Stimulated activated CD8-positive, alpha-beta memory T cell treated with anti-CD3 and anti-CD28 coated beads, Interleukin-7, amount 100 ng/mL, for 24 hours (primary cell): ENCODE results near the gene PFKFB2.

Source experiments
- DNase-seq: peaks from one replicate; pipeline ENCODE4 v3.0.0-alpha.2; 2020; ENCODE audit warnings: low read depth

Gene PFKFB2

GRCh38 chr1:207021876-207022596, 31.0 kb upstream of the PFKFB2 start:
- no peak for DNase-seq

- no peak for DNase-seq
Observed at GRCh38 chr1:207022996-207023679, 29.9 kb upstream of the PFKFB2 start.

- DNase-seq, result no peak
Observed at GRCh38 chr1:207024202-207025145, 28.6 kb upstream of the PFKFB2 start.

GRCh38 chr1:207025146-207025880, 27.8 kb upstream of the PFKFB2 start:
- DNase-seq, result no peak

GRCh38 chr1:207026104-207026534, 27.0 kb upstream of the PFKFB2 start:
- no peak for DNase-seq

GRCh38 chr1:207027206-207027777, 25.8 kb upstream of the PFKFB2 start:
- DNase-seq, result no peak

- no peak for DNase-seq
Observed at GRCh38 chr1:207027921-207028320, 25.2 kb upstream of the PFKFB2 start.

GRCh38 chr1:207028884-207029650, 24.0 kb upstream of the PFKFB2 start:
- no peak for DNase-seq

- DNase-seq, result no peak
Observed at GRCh38 chr1:207029701-207030521, 23.2 kb upstream of the PFKFB2 start.

- no peak for DNase-seq
Observed at GRCh38 chr1:207030522-207031009, 22.5 kb upstream of the PFKFB2 start.

GRCh38 chr1:207031016-207031415, 22.1 kb upstream of the PFKFB2 start:
- no peak for DNase-seq

- no peak for DNase-seq
Observed at GRCh38 chr1:207031632-207032264, 21.3 kb upstream of the PFKFB2 start.

- DNase-seq, result no peak
Observed at GRCh38 chr1:207032528-207033017, 20.5 kb upstream of the PFKFB2 start, which contains the start of gene C1orf116. Gene C1orf116 (minus strand): TSS chr1:207032756. CDS start chr1:207027598, 5,158 bp downstream.

- DNase-seq, result no peak
Observed at GRCh38 chr1:207033302-207033701, 19.8 kb upstream of the PFKFB2 start.

- DNase-seq, result no peak
Observed at GRCh38 chr1:207034208-207034607, 18.9 kb upstream of the PFKFB2 start.

- no peak for DNase-seq
Observed at GRCh38 chr1:207034998-207035397, 18.1 kb upstream of the PFKFB2 start.

- DNase-seq, result no peak
Observed at GRCh38 chr1:207035877-207036551, 17.1 kb upstream of the PFKFB2 start.

- DNase-seq, result no peak
Observed at GRCh38 chr1:207036865-207037264, 16.2 kb upstream of the PFKFB2 start.
